ENCODE data around the gene CARD11. TPM values are rescaled to one million over a fixed set of nuclear protein-coding genes. Genes with fewer than 3 reads are reported as not detected.

The CARD11 gene
- total RNA-seq, 1 donor, result under 0.01 TPM

GRCh38 chr7:2866601-2867000, 177.1 kb downstream of the CARD11 start:
- TF ChIP-seq CTCF (IDR thresholded peaks at IDR 0.05; ENCODE audit: insufficient read depth, low read length), result no peak
- DNase-seq (ENCODE audit: low read depth), result no peak
- H3K4me3 ChIP-seq (ENCODE audit: low read depth, low read length), result no peak overlapping the region

- peak; percentile 86 for TF ChIP-seq CTCF (IDR thresholded peaks at IDR 0.05; ENCODE audit: insufficient read depth, low read length)
- peak; percentile 77 for DNase-seq (ENCODE audit: low read depth)
- H3K4me3 ChIP-seq (ENCODE audit: low read depth, low read length), result no peak overlapping the region
These were observed 178.5 kb downstream of the CARD11 start for GRCh38 chr7:2864999-2865670.

DNA sequence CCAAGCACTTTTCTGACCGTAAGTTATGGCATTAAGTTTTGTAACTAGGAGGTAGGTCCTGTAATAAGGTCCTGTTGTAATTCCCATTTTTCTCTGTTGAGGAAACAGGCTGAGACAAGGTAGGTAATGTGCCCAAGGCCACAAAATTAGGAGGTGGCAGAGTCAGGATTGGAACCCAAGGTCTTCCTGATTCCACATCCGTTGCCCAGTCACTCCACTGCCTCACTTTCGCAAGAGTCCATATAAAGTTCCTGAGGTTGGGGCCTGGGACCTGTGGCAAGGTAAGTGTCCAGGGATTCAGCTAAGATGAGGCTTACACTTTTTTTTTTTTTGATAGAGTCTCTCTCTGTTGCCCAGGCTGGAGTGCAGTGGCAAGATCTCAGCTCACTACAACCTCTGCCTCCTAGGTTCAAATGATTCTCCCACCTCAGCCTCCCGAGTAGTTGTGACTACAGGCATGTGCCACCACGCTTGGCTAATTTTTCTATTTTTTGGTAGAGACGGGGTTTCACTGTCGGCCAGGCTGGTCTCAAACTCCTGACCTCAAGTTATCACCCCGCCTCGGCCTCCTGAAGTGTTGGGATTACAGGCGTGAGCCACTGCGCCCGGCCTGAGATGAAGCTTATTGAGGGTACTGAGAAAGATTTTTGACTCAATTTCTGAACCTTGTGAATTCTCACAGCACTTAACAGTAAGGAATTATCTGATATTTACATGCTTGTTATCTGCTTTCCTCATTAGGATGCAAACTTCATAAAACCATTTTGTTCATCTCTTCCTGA, 179.3 kb downstream of the CARD11 start:
- no peak for TF ChIP-seq CTCF (IDR thresholded peaks at IDR 0.05; ENCODE audit: insufficient read depth, low read length)
- no peak for DNase-seq (ENCODE audit: low read depth)
- H3K4me3 ChIP-seq (ENCODE audit: low read depth, low read length), result peak overlapping the region; percentile 48

- TF ChIP-seq CTCF (IDR thresholded peaks at IDR 0.05; ENCODE audit: insufficient read depth, low read length), result no peak
- peak overlapping the region; percentile 48 for H3K4me3 ChIP-seq (ENCODE audit: low read depth, low read length)
- DNase-seq (ENCODE audit: low read depth), result peak; percentile 96
These were observed 180.1 kb downstream of the CARD11 start for GRCh38 chr7:2863461-2864066.

GRCh38 chr7:2862831-2863361, 180.8 kb downstream of the CARD11 start:
- no peak for DNase-seq (ENCODE audit: low read depth)
- H3K4me3 ChIP-seq (ENCODE audit: low read depth, low read length), result no peak overlapping the region
- TF ChIP-seq CTCF (IDR thresholded peaks at IDR 0.05; ENCODE audit: insufficient read depth, low read length), result no peak

GRCh38 chr7:2861509-2861908, 182.2 kb downstream of the CARD11 start:
- no peak for DNase-seq (ENCODE audit: low read depth)

More at GRCh38 chr7:2861509-2861908, 182.2 kb downstream of the CARD11 start:
- TF ChIP-seq CTCF (IDR thresholded peaks at IDR 0.05; ENCODE audit: insufficient read depth, low read length), result no peak
- H3K4me3 ChIP-seq (ENCODE audit: low read depth, low read length), result no peak overlapping the region
